Keratinocyte (primary cell): ENCODE data around the gene RPEL1.

Source experiments
- EZH2 ChIP-seq: IDR thresholded peaks from one replicate; pipeline ENCODE4 v1.6.1; 2012; ENCODE audit warnings: inconsistent platforms, mild to moderate bottlenecking, low read length, moderate library complexity
- TF ChIP-seq, protein P1 (sequence below), 3 experiments: IDR thresholded peaks in 1 of 3; conservative IDR thresholded peaks in 1 of 3; optimal IDR thresholded peaks in 1 of 3; 2 replicates in 2 of 3; 3 replicates in 1 of 3; pipeline versions ENCODE3 to v1.5.1; 2011; ENCODE audit warnings: low read length in 3 of 3, mild to moderate bottlenecking in 3 of 3, moderate library complexity in 2 of 3, control low read depth in 1 of 3, inconsistent platforms in 1 of 3; ENCODE audit not compliant: insufficient read depth in 2 of 3; ENCODE audit errors: extremely low read depth in 1 of 3

DNA sequence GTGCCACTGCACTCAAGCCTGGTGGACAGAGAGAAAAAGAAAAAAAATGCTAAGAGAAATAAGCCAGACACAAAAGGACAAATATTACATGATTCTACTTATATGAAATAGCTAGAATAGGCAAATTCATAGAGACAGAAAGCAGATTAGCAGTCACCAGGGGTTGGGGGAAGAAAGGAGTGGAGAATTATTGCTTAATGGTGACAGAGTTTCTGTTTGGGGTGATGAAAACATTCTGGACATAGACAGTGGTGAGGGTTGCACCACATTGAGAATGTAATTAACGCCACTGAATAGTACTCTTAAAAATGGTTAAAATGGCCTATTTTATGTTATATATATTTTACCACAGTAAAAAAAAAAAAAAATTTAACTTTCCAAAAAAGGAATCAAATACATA is 46.2 kb upstream of the RPEL1 start:
- TF ChIP-seq, protein P1, sequence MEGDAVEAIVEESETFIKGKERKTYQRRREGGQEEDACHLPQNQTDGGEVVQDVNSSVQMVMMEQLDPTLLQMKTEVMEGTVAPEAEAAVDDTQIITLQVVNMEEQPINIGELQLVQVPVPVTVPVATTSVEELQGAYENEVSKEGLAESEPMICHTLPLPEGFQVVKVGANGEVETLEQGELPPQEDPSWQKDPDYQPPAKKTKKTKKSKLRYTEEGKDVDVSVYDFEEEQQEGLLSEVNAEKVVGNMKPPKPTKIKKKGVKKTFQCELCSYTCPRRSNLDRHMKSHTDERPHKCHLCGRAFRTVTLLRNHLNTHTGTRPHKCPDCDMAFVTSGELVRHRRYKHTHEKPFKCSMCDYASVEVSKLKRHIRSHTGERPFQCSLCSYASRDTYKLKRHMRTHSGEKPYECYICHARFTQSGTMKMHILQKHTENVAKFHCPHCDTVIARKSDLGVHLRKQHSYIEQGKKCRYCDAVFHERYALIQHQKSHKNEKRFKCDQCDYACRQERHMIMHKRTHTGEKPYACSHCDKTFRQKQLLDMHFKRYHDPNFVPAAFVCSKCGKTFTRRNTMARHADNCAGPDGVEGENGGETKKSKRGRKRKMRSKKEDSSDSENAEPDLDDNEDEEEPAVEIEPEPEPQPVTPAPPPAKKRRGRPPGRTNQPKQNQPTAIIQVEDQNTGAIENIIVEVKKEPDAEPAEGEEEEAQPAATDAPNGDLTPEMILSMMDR (optimal IDR thresholded peaks at IDR 0.05 in 1 of 3, IDR thresholded peaks at IDR 0.05 in 1 of 3, conservative IDR thresholded peaks at IDR 0.05 in 1 of 3; ENCODE audit: extremely low read depth in 1 of 3, insufficient read depth in 2 of 3, low read length in 3 of 3) = no peak
- no peak for TF ChIP-seq EZH2
